ENCODE results near the gene CABYR. TPM values are rescaled to one million over a fixed set of nuclear protein-coding genes. Genes with fewer than 3 reads are reported as not detected.

CABYR gene
- total RNA-seq, 2 donors from 2014 or later = 1.6 TPM; not detected in 1

DNA sequence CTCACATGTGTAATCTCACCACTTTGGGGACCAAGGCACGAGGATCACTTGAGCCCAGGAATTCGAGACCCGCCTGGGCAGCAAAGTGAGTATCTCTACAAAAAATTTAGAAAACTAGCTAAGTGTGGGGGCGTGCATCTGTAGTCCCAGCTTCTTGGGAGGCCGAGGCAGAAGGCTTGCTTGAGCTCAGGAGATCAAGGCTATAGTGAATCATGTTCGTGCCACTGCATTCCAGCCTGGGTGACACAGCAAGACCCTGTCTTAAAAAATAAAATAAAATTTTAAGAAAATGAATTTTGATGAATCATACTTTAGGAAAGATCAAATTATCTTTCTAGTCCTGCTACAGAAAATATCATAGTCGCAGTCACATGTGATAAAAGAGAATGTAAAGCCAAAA, 46.9 kb downstream of the CABYR start:
- no peak overlapping the region for H3K9ac ChIP-seq (ENCODE audit: low read depth in 2 of 2, low read length in 2 of 2)
- no peak overlapping the region for H3K27ac ChIP-seq
- no peaks in the 10 kb centered on the region for H3K4me1 ChIP-seq
- no peaks in the 10 kb centered on the region for H3K9me3 ChIP-seq
- H3K36me3 ChIP-seq = no peaks in the 10 kb centered on the region
- TF ChIP-seq, protein P1, sequence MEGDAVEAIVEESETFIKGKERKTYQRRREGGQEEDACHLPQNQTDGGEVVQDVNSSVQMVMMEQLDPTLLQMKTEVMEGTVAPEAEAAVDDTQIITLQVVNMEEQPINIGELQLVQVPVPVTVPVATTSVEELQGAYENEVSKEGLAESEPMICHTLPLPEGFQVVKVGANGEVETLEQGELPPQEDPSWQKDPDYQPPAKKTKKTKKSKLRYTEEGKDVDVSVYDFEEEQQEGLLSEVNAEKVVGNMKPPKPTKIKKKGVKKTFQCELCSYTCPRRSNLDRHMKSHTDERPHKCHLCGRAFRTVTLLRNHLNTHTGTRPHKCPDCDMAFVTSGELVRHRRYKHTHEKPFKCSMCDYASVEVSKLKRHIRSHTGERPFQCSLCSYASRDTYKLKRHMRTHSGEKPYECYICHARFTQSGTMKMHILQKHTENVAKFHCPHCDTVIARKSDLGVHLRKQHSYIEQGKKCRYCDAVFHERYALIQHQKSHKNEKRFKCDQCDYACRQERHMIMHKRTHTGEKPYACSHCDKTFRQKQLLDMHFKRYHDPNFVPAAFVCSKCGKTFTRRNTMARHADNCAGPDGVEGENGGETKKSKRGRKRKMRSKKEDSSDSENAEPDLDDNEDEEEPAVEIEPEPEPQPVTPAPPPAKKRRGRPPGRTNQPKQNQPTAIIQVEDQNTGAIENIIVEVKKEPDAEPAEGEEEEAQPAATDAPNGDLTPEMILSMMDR (IDR thresholded peaks at IDR 0.05) = no peak
- H3K4me3 ChIP-seq = no peak overlapping the region
- intact Hi-C loops (cut with DNase I) = no loop called here
- no peak for DNase-seq
- no peaks in the 10 kb centered on the region for H3K27me3 ChIP-seq

- intact Hi-C loops (cut with DNase I) = no loop called here
- Histone ChIP-seq H3K27me3 (no peaks in the 10 kb centered on the region), H3K27ac (no peak overlapping the region)
These were observed 48.2 kb downstream of the CABYR start for GRCh38 chr18:24187049-24187448.

GRCh38 chr18:24187689-24188088, 48.8 kb downstream of the CABYR start:
- H3K27me3 ChIP-seq = no peaks in the 10 kb centered on the region
- TF ChIP-seq, protein P1 (IDR thresholded peaks at IDR 0.05) = no peak
- H3K27ac ChIP-seq = no peak overlapping the region
- H3K9ac ChIP-seq (ENCODE audit: low read depth in 2 of 2, low read length in 2 of 2) = no peak overlapping the region
- no peak overlapping the region for H3K4me3 ChIP-seq
- no peaks in the 10 kb centered on the region for H3K4me1 ChIP-seq
- intact Hi-C loops (cut with DNase I) = no loop called here
- no peaks in the 10 kb centered on the region for H3K9me3 ChIP-seq
- no peak for DNase-seq
- H3K36me3 ChIP-seq = no peaks in the 10 kb centered on the region

More at GRCh38 chr18:24187049-24187448, 48.2 kb downstream of the CABYR start:
- Histone ChIP-seq H3K4me3 (no peak overlapping the region), H3K36me3 (no peaks in the 10 kb centered on the region), H3K9me3 (no peaks in the 10 kb centered on the region), H3K9ac (ENCODE audit: low read depth in 2 of 2, low read length in 2 of 2) (no peak overlapping the region), H3K4me1 (no peaks in the 10 kb centered on the region)
- no peak for DNase-seq
- TF ChIP-seq, protein P1 (IDR thresholded peaks at IDR 0.05) = no peak

- Histone ChIP-seq H3K9ac (ENCODE audit: low read depth in 2 of 2, low read length in 2 of 2) (no peak overlapping the region), H3K4me3 (no peak overlapping the region), H3K36me3 (no peaks in the 10 kb centered on the region), H3K27ac (no peak overlapping the region), H3K9me3 (no peaks in the 10 kb centered on the region), H3K4me1 (no peaks in the 10 kb centered on the region), H3K27me3 (no peaks in the 10 kb centered on the region)
- no peak for DNase-seq
- TF ChIP-seq, protein P1 (IDR thresholded peaks at IDR 0.05) = no peak
- intact Hi-C loops (cut with DNase I) = no loop called here
These were observed 49.3 kb downstream of the CABYR start for GRCh38 chr18:24188120-24188519.

- TF ChIP-seq, protein P1 (IDR thresholded peaks at IDR 0.05) = no peak
- no peak for DNase-seq
- Histone ChIP-seq H3K27ac (no peak overlapping the region), H3K9me3 (no peaks in the 10 kb centered on the region), H3K4me1 (no peaks in the 10 kb centered on the region), H3K36me3 (no peaks in the 10 kb centered on the region), H3K4me3 (no peak overlapping the region), H3K27me3 (no peaks in the 10 kb centered on the region), H3K9ac (ENCODE audit: low read depth in 2 of 2, low read length in 2 of 2) (no peak overlapping the region)
- intact Hi-C loops (cut with DNase I) = no loop called here
These were observed 50.2 kb downstream of the CABYR start for GRCh38 chr18:24189007-24189528.
